Thoracic aorta (tissue), 2 donors: ENCODE measurements around the gene DHX35. TPM values are rescaled to one million over a fixed set of nuclear protein-coding genes. Genes with fewer than 3 reads are reported as not detected.

Experiments used
- ATAC-seq: fragments of 150-250 bp; one replicate; pipeline ENCODE4 v1.8.0; 2017; ENCODE audit warnings: low read depth; ENCODE audit not compliant: insufficient number of reproducible peaks, low FRiP score
- DNase-seq: peaks from one replicate; pipeline ENCODE4 v3.0.0-alpha.2; 2020; ENCODE audit warnings: low spot score
- H3K27ac ChIP-seq, 2 donors: fragments of 200-600 bp; sonication (generic); 1 replicate in 1 of 2; 2 replicates in 1 of 2; pipeline ENCODE4 v1.5.1; 2016; ENCODE audit warnings: mild to moderate bottlenecking in 2 of 2, moderate library complexity in 2 of 2
- H3K27me3 ChIP-seq: fragments of 200-600 bp; sonication (generic); replicated peaks from 2 replicates; pipeline ENCODE4 v1.6.0; 2016; ENCODE audit warnings: mild to moderate bottlenecking; ENCODE audit not compliant: insufficient read depth
- H3K36me3 ChIP-seq: fragments of 200-600 bp; sonication (generic); one replicate; pipeline ENCODE4 v1.5.1; 2016
- H3K4me1 ChIP-seq, 2 donors: fragments of 200-600 bp; sonication (generic); 1 replicate in 1 of 2; 2 replicates in 1 of 2; pipeline versions ENCODE4 v1.5.1 to v1.6.0; 2016; ENCODE audit warnings: low read depth in 2 of 2, mild to moderate bottlenecking in 1 of 2; ENCODE audit not compliant: control insufficient read depth in 1 of 2
- H3K4me3 ChIP-seq: fragments of 200-600 bp; sonication (generic); 2 replicates; pipeline ENCODE4 v1.5.1; 2016; ENCODE audit warnings: mild to moderate bottlenecking
- H3K9me3 ChIP-seq: fragments of 200-600 bp; sonication (generic); 2 replicates; pipeline ENCODE4 v1.5.1; 2016
- total RNA-seq, 2 donors: library from RNA; depleted of rRNA; stranded (reverse); fragments of >200 nt; gene quantifications; one replicate each; pipeline versions ENCODE4 v1.1.0 to v1.2.3, GENCODE V29; 2016
- TF ChIP-seq, protein P1 (sequence below): fragments of 200-600 bp; sonication (generic); IDR thresholded peaks from one replicate; pipeline ENCODE4 v1.5.1; 2019; ENCODE audit warnings: antibody characterized with exemption

DHX35 gene
- total RNA-seq, 2 donors from 2014 or later: 17.9 to 23.8 TPM

DNA sequence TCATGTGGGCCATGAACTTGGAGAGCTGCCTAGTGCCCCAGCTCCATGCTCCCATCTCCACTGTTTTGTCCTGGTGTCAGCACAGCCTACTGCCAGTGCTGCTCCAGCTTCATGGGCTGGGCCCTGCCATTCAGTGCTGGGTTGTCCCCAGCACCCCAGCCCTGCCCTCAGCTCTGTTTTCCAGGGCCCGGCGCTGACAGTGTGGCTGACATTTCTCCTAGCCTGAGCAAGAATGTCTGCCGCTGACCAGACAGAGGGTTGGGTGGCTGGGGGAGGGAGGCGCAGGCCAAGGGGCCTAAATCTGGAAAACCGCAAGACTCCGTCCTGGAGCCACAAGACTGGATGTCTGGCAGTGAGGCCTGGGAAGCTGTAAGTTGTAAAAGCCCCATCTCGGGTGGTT lies 78.9 kb downstream of the DHX35 start:
- no peak overlapping the region for H3K4me3 ChIP-seq
- no peak for DNase-seq
- no peaks in the 10 kb centered on the region for H3K4me1 ChIP-seq
- TF ChIP-seq, protein P1, sequence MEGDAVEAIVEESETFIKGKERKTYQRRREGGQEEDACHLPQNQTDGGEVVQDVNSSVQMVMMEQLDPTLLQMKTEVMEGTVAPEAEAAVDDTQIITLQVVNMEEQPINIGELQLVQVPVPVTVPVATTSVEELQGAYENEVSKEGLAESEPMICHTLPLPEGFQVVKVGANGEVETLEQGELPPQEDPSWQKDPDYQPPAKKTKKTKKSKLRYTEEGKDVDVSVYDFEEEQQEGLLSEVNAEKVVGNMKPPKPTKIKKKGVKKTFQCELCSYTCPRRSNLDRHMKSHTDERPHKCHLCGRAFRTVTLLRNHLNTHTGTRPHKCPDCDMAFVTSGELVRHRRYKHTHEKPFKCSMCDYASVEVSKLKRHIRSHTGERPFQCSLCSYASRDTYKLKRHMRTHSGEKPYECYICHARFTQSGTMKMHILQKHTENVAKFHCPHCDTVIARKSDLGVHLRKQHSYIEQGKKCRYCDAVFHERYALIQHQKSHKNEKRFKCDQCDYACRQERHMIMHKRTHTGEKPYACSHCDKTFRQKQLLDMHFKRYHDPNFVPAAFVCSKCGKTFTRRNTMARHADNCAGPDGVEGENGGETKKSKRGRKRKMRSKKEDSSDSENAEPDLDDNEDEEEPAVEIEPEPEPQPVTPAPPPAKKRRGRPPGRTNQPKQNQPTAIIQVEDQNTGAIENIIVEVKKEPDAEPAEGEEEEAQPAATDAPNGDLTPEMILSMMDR: no peak
- ATAC-seq: no peak
- H3K27ac ChIP-seq: no peak overlapping the region
- H3K36me3 ChIP-seq: peaks cover 29% of the 10 kb centered on the region
- no peaks in the 10 kb centered on the region for H3K27me3 ChIP-seq
- no peaks in the 10 kb centered on the region for H3K9me3 ChIP-seq

DNA sequence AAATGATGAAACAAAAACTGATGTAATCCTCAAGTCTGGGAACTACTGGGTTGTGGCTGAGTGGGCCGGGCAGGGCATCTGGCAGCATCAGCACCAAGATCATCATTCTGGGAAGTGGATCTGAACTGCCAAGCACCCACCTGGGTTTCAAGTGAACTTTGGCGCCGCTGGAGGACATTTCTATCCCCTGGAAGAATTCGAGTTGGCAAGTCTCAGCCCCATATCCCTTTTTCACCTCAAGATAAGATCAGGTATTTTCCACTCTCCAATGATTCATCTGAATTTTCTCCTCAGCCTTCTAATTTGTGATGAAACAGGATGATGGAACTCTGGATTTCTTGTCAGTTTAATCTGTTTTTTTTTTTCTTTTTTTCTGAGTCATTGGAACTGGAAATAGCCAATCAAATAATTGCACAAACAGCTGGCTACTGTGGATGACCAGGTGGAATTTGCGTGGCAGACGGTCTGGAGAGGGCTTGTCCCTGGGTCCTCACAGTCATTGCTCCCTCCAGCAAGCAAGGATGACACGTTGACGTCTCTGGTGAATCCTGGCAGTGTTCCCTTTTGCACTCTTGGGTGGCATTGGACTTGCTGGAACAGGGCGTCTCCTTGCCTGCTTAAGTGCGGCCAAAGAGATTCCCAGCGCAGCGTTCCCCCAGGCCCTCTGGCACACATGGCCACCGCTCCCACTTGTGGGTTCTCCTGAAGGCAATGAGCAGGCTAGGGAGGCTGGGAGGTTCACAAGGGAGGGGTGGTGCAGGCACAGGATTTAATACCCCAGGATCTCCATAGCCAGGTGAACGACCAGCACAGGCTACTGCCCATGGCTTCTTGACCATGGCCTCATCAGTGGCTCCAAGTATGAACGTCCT lies 80.4 kb downstream of the DHX35 start:
- TF ChIP-seq, protein P1: no peak
- Histone ChIP-seq H3K4me1 (no peaks in the 10 kb centered on the region), H3K36me3 (peaks cover 24% of the 10 kb centered on the region), H3K9me3 (no peaks in the 10 kb centered on the region), H3K27me3 (no peaks in the 10 kb centered on the region), H3K27ac (no peak overlapping the region), H3K4me3 (no peak overlapping the region)
- no peak for ATAC-seq
- no peak for DNase-seq

DNA sequence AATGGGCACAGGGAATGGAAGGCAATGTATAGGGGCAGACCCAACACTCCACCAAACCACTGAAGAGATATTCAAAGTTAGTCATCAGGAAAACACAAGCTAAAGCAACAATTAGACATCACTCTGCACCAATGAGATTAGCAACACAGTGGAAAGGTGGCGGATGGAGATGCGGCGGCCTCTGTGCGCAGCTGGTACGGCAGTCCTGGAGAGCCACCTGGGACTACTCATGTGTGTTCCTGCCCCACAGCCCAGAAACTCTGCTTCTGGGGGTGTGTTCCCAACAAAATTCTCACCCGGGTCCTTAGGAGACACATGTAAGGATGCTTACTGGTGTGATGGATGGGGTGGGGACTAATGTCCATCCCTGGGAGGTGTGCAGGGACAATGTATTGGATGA lies 82.4 kb downstream of the DHX35 start:
- ATAC-seq: no peak
- DNase-seq: no peak
- no peak overlapping the region for H3K4me3 ChIP-seq
- no peaks in the 10 kb centered on the region for H3K9me3 ChIP-seq
- H3K36me3 ChIP-seq: peaks cover 14% of the 10 kb centered on the region
- H3K27me3 ChIP-seq: no peaks in the 10 kb centered on the region
- TF ChIP-seq, protein P1: no peak
- H3K27ac ChIP-seq: no peak overlapping the region
- no peaks in the 10 kb centered on the region for H3K4me1 ChIP-seq

DNA sequence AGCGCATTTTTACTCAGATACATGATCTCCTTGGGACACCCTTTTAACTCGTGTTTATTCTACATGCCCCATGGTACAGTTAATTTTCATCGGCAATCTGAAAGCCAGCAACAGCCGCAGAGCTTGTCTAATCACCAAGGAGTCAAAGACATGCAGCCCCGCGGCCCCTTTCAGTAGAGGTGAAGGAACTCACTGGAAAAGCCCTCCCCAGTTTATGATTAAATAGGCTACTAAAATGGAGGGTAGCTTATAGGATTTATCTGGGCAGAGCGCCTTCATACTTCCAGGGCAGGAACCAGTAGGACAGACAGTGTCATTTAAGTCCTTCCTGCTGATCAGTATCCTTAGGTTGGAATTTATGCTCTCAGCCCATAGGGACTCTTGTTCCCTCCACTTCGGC lies 83.5 kb downstream of the DHX35 start:
- peaks cover 5% of the 10 kb centered on the region for H3K36me3 ChIP-seq
- no peaks in the 10 kb centered on the region for H3K27me3 ChIP-seq
- peaks cover 0 to 5% of the 10 kb centered on the region in 2 donors for H3K4me1 ChIP-seq
- no peak overlapping the region for H3K27ac ChIP-seq
- no peak for ATAC-seq
- TF ChIP-seq, protein P1: no peak
- no peak for DNase-seq
- H3K4me3 ChIP-seq: no peak overlapping the region
- no peaks in the 10 kb centered on the region for H3K9me3 ChIP-seq

DNA sequence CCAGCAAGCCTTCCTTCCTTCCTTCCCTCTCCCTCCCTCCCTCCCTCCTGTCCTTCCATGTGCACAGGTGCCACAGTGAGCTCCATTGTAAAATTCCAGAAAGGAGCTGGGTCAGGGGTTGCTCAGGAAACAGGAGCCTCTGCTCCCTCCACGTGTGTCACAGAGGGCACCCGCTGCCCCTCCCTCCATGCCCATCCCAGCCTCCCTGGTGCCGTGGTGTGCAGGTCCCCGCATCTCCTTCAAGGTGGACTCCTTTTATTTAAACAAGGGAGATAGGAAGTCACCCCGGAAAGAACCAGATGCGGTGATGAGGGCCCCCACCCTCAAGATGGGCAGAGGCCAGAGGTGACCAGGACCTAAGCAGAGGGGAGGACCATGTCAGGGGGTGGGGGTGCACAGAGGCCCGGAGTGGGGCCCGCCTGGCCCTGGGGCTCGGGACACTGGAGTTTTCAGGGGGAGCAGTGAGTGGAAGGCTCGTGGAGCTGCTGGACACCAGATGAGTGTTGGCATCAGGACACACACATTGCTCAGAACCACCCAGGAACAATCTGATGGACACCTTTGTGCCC lies 85.4 kb downstream of the DHX35 start:
- H3K27ac ChIP-seq: no peak overlapping the region
- ATAC-seq: no peak

More for the DNA sequence above, 85.4 kb downstream of the DHX35 start:
- Histone ChIP-seq H3K4me1 (peaks cover 0 to 5% of the 10 kb centered on the region in 2 donors), H3K36me3 (peaks cover 5% of the 10 kb centered on the region), H3K27me3 (no peaks in the 10 kb centered on the region), H3K9me3 (no peaks in the 10 kb centered on the region), H3K4me3 (no peak overlapping the region)
- TF ChIP-seq, protein P1: no peak
- DNase-seq: no peak
